DOHH2 (cell line): ENCODE measurements around the gene UNC5B.

Source experiments
- H3F3A ChIP-seq: fragments of 200-600 bp; sonication (generic), shearing (Covaris generic); 2 replicates; pipeline ENCODE4 v1.6.0; 2016; ENCODE audit warnings: antibody characterized with exemption, mild to moderate bottlenecking; ENCODE audit not compliant: control insufficient read depth, insufficient read depth
- H3K27ac ChIP-seq: fragments of 200-600 bp; sonication (generic); 2 replicates; pipeline ENCODE4 v1.5.1; 2014; ENCODE audit warnings: low read depth, mild to moderate bottlenecking, low read length, moderate library complexity
- H3K27me3 ChIP-seq: fragments of 200-600 bp; sonication (generic); 2 replicates; pipeline ENCODE4 v1.6.1; 2014; ENCODE audit warnings: mild to moderate bottlenecking, low read length, mixed read lengths; ENCODE audit not compliant: control insufficient read depth
- H3K36me3 ChIP-seq: fragments of 200-600 bp; sonication (generic); 2 replicates; pipeline ENCODE4 v1.6.1; 2014; ENCODE audit warnings: mild to moderate bottlenecking, low read length, moderate library complexity, mixed read lengths; ENCODE audit not compliant: control insufficient read depth
- H3K4me1 ChIP-seq: fragments of 200-600 bp; sonication (generic); 2 replicates; pipeline ENCODE4 v1.6.1; 2014; ENCODE audit warnings: mild to moderate bottlenecking, low read length, mixed read lengths; ENCODE audit not compliant: control insufficient read depth
- H3K4me2 ChIP-seq: fragments of 200-600 bp; sonication (generic); 2 replicates; pipeline ENCODE4 v1.6.0; 2014; ENCODE audit warnings: mild to moderate bottlenecking, low read length, moderate library complexity
- H3K4me3 ChIP-seq: fragments of 200-600 bp; sonication (generic); 2 replicates; pipeline ENCODE4 v1.5.1; 2014; ENCODE audit warnings: mild to moderate bottlenecking, low read length, mixed read lengths
- H3K79me2 ChIP-seq: fragments of 200-600 bp; sonication (generic); 2 replicates; pipeline ENCODE4 v1.6.1; 2014; ENCODE audit warnings: mild to moderate bottlenecking, low read length, mixed read lengths; ENCODE audit not compliant: control insufficient read depth
- H3K9me2 ChIP-seq: fragments of 200-600 bp; sonication (generic); replicated peaks from 2 replicates; pipeline ENCODE4 v1.6.1; 2014; ENCODE audit warnings: mild to moderate bottlenecking, low read length, mixed read lengths; ENCODE audit not compliant: control insufficient read depth
- H3K9me3 ChIP-seq: fragments of 200-600 bp; sonication (generic); 2 replicates; pipeline ENCODE4 v1.6.1; 2014; ENCODE audit warnings: antibody characterized with exemption, low read length, mixed read lengths; ENCODE audit not compliant: control insufficient read depth, insufficient read depth
- H4K20me1 ChIP-seq: fragments of 200-600 bp; sonication (generic); 2 replicates; pipeline ENCODE4 v1.6.0; 2014; ENCODE audit warnings: low read depth, mild to moderate bottlenecking, antibody characterized with exemption, low read length, moderate library complexity; ENCODE audit not compliant: control insufficient read depth, insufficient read depth
- EZH2phosphoT487 ChIP-seq: fragments of 200-600 bp; sonication (generic); IDR thresholded peaks from 2 replicates; pipeline ENCODE4 v1.6.1; 2017; ENCODE audit warnings: borderline replicate concordance, mild to moderate bottlenecking, antibody characterized with exemption, low read length, moderate library complexity, mixed read lengths
- TF ChIP-seq, protein P1 (sequence below): fragments of 200-600 bp; sonication (generic); IDR thresholded peaks from one replicate; pipeline ENCODE4 v1.5.1; 2014; ENCODE audit warnings: antibody characterized with exemption, mild to moderate bottlenecking, low read depth, low read length; ENCODE audit not compliant: poor library complexity, severe bottlenecking

Gene UNC5B

DNA sequence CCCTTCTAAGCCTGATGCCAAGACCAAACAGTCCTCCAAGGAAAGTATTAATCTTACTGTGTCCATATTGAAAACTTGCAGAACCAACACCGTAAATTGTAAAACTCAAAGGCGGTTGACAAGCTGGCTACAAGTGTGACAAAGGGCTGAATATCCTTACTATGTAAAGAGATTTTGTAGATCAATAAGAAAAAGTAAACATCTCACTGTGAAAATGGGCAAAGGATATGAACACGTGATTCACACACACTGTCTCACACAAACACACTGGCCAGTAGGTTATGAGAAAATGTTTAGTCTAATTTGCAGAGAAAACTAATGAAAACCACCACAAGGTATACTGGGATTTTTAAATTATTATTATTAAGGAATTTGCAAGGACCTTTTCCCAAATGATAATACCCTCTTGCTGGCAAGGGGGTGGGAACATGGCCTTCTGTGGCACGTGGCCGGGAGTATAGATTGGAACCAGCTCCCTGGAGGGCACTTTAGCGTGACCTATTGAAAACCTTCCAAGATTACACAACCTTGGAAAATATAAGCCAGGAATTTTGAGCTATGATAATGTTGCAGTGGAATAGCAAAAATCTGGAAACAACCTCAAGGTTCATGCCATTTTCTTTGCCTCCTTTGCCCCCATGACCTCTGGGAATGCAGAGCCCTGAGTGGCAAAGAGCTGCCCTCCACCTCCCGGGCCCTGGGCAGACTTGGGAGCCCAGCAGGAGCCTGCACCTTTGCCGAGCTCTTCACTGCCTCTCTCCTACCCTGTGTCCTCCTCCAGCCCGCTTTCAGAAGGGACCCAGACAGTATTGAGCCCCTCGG, 80.5 kb downstream of the UNC5B start:
- no peaks in the 10 kb centered on the region for H3K36me3 ChIP-seq
- H3K79me2 ChIP-seq = no peaks in the 10 kb centered on the region
- no peak overlapping the region for H3K4me3 ChIP-seq
- no peaks in the 10 kb centered on the region for H3K9me3 ChIP-seq
- no peaks in the 10 kb centered on the region for H3K9me2 ChIP-seq
- no peaks in the 10 kb centered on the region for H4K20me1 ChIP-seq
- no peaks in the 10 kb centered on the region for H3F3A ChIP-seq
- H3K4me2 ChIP-seq = no peak overlapping the region
- H3K4me1 ChIP-seq = no peaks in the 10 kb centered on the region
- H3K27me3 ChIP-seq = no peaks in the 10 kb centered on the region
- TF ChIP-seq, protein P1, sequence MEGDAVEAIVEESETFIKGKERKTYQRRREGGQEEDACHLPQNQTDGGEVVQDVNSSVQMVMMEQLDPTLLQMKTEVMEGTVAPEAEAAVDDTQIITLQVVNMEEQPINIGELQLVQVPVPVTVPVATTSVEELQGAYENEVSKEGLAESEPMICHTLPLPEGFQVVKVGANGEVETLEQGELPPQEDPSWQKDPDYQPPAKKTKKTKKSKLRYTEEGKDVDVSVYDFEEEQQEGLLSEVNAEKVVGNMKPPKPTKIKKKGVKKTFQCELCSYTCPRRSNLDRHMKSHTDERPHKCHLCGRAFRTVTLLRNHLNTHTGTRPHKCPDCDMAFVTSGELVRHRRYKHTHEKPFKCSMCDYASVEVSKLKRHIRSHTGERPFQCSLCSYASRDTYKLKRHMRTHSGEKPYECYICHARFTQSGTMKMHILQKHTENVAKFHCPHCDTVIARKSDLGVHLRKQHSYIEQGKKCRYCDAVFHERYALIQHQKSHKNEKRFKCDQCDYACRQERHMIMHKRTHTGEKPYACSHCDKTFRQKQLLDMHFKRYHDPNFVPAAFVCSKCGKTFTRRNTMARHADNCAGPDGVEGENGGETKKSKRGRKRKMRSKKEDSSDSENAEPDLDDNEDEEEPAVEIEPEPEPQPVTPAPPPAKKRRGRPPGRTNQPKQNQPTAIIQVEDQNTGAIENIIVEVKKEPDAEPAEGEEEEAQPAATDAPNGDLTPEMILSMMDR = no peak
- no peak for TF ChIP-seq EZH2phosphoT487
- H3K27ac ChIP-seq = no peak overlapping the region

DNA sequence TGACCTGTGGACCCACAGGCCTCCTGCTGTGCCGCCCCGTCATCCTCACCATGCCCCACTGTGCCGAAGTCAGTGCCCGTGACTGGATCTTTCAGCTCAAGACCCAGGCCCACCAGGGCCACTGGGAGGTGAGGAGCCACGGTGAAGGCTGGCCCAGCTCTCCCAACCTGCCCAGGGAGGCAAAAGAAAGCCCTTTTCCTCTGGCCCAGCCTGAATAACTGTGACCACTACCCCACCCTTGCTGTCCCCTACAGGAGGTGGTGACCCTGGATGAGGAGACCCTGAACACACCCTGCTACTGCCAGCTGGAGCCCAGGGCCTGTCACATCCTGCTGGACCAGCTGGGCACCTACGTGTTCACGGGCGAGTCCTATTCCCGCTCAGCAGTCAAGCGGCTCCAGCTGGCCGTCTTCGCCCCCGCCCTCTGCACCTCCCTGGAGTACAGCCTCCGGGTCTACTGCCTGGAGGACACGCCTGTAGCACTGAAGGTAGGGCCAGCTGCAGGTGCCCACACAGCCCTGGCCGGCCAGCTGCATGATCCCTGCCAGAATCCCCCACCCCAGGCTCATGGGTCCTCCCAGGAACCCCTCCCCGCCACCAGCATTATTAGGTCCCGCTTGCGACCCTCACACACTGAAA, 81.2 kb downstream of the UNC5B start:
- H3F3A ChIP-seq = no peaks in the 10 kb centered on the region
- H3K4me1 ChIP-seq = no peaks in the 10 kb centered on the region
- no peak overlapping the region for H3K27ac ChIP-seq
- no peak overlapping the region for H3K4me2 ChIP-seq
- no peak overlapping the region for H3K4me3 ChIP-seq
- peaks cover 2% of the 10 kb centered on the region; the same call in 1 of the 2 replicates for H3K27me3 ChIP-seq
- no peaks in the 10 kb centered on the region for H3K79me2 ChIP-seq
- no peaks in the 10 kb centered on the region for H3K36me3 ChIP-seq
- no peaks in the 10 kb centered on the region for H4K20me1 ChIP-seq
- TF ChIP-seq, protein P1 = no peak
- no peak for TF ChIP-seq EZH2phosphoT487
- H3K9me3 ChIP-seq = no peaks in the 10 kb centered on the region
- H3K9me2 ChIP-seq = no peaks in the 10 kb centered on the region

DNA sequence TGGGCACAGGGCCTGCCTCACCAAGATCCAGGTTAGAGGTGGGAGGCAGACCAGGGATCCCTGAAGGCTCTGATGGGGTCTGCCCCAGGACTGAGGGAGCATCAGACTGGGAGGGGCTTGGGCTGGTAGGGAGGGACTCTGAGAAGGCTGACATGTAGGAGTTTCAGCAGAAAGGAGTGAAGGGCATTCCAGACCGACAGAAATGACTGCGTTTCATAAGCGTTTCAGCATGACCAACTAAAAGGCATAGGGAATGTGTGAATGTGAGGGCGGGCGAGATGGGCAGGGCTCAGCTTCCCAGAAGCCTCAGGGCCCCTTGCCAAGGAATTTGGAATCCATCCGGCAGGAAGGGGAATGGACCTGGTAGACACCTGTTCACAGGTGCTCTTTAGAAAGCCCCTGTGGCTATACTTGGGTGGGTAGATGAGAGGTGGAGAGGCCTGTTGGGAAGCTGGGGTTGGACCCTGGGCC, 81.8 kb downstream of the UNC5B start:
- Histone ChIP-seq H3K9me3 (no peaks in the 10 kb centered on the region), H3K4me2 (no peak overlapping the region), H4K20me1 (no peaks in the 10 kb centered on the region), H3K27me3 (peaks cover 5% of the 10 kb centered on the region), H3K4me1 (no peaks in the 10 kb centered on the region), H3F3A (no peaks in the 10 kb centered on the region), H3K9me2 (no peaks in the 10 kb centered on the region), H3K27ac (no peak overlapping the region), H3K36me3 (no peaks in the 10 kb centered on the region), H3K79me2 (no peaks in the 10 kb centered on the region), H3K4me3 (no peak overlapping the region)
- no peak for TF ChIP-seq EZH2phosphoT487
- TF ChIP-seq, protein P1 = no peak
